GM23338 (cell line): ENCODE results near the gene FAM53B. TPM values are rescaled to one million over a fixed set of nuclear protein-coding genes. Genes with fewer than 3 reads are reported as not detected.

ENCODE experiments used
- ATAC-seq: fragments of 200-7000 bp; cut with Tn5 transposase; 3 replicates; pipeline ENCODE4 v1.9.1; 2020
- DNase-seq: peaks from one replicate; pipeline ENCODE4 v3.0.0-alpha.2; 2015; ENCODE audit warnings: low spot score
- H2AFZ ChIP-seq: fragments of 200-600 bp; sonication (generic); 2 replicates; pipeline ENCODE4 v1.8.0; 2016; ENCODE audit warnings: antibody characterized with exemption, mild to moderate bottlenecking, moderate library complexity
- H3F3A ChIP-seq: fragments of 200-600 bp; sonication (generic); replicated peaks from 2 replicates; pipeline ENCODE4 v1.8.0; 2017; ENCODE audit warnings: antibody characterized with exemption, mixed run types, low read depth
- H3K27ac ChIP-seq: fragments of 200-600 bp; sonication (generic); 2 replicates; pipeline ENCODE4 v1.6.1; 2016; ENCODE audit warnings: low read depth
- H3K27me3 ChIP-seq: fragments of 200-600 bp; sonication (generic); 2 replicates; pipeline ENCODE4 v1.8.0; 2016; ENCODE audit warnings: mild to moderate bottlenecking, mixed run types, moderate library complexity; ENCODE audit not compliant: insufficient read depth
- H3K36me3 ChIP-seq: fragments of 200-600 bp; sonication (generic); 2 replicates; pipeline ENCODE4 v1.8.0; 2016; ENCODE audit warnings: mild to moderate bottlenecking; ENCODE audit not compliant: insufficient read depth
- H3K4me1 ChIP-seq: fragments of 200-600 bp; sonication (generic); 2 replicates; pipeline ENCODE4 v1.8.0; 2016; ENCODE audit warnings: mild to moderate bottlenecking, moderate library complexity; ENCODE audit not compliant: insufficient read depth
- H3K4me2 ChIP-seq: fragments of 200-600 bp; sonication (generic); 2 replicates; pipeline ENCODE4 v1.7.1; 2017; ENCODE audit warnings: mixed run types
- H3K4me3 ChIP-seq: fragments of 200-600 bp; sonication (generic); 2 replicates; pipeline ENCODE4 v1.6.1; 2016; ENCODE audit warnings: mixed run types
- H3K79me2 ChIP-seq: fragments of 200-600 bp; sonication (generic); replicated peaks from 2 replicates; pipeline ENCODE4 v1.8.0; 2017; ENCODE audit warnings: mild to moderate bottlenecking; ENCODE audit not compliant: insufficient read depth
- H3K9me2 ChIP-seq: fragments of 200-600 bp; sonication (generic); 2 replicates; pipeline ENCODE4 v1.8.0; 2017; ENCODE audit not compliant: insufficient read depth
- H4K20me1 ChIP-seq: fragments of 200-600 bp; sonication (generic); replicated peaks from 2 replicates; pipeline ENCODE4 v1.8.0; 2017; ENCODE audit warnings: mild to moderate bottlenecking; ENCODE audit not compliant: insufficient read depth
- H3K27ac Mint-ChIP-seq: 2 replicates; pipeline ENCODE4 v1.8.0; 2020; ENCODE audit warnings: inconsistent platforms, mild to moderate bottlenecking, moderate library complexity, mixed read lengths
- H3K27me3 Mint-ChIP-seq: 3 replicates; pipeline ENCODE4 v1.8.0; 2022; ENCODE audit warnings: low read depth, mild to moderate bottlenecking, moderate library complexity, mixed read lengths, inconsistent platforms; ENCODE audit not compliant: insufficient read depth, poor library complexity
- H3K36me3 Mint-ChIP-seq: 3 replicates; pipeline ENCODE4 v1.8.0; 2021; ENCODE audit warnings: low read depth, mild to moderate bottlenecking, inconsistent platforms, moderate library complexity, mixed read lengths
- H3K4me1 Mint-ChIP-seq: 3 replicates; pipeline ENCODE4 v1.8.0; 2020; ENCODE audit warnings: mild to moderate bottlenecking, inconsistent platforms, mixed read lengths
- H3K4me3 Mint-ChIP-seq: 3 replicates; pipeline ENCODE4 v1.8.0; 2021; ENCODE audit warnings: moderate library complexity, mild to moderate bottlenecking, inconsistent platforms, mixed read lengths
- H3K9me3 Mint-ChIP-seq: 3 replicates; pipeline ENCODE4 v1.8.0; 2020; ENCODE audit warnings: moderate library complexity, mild to moderate bottlenecking, inconsistent platforms, mixed read lengths
- CREB1 ChIP-seq: fragments of 250-450 bp; sonication (Bioruptor Pico); IDR thresholded peaks from 2 replicates; pipeline ENCODE4 v1.5.0; 2020; ENCODE audit warnings: low read depth, mild to moderate bottlenecking, moderate library complexity
- EZH2 ChIP-seq: fragments of 200-600 bp; sonication (generic); IDR thresholded peaks from one replicate; pipeline ENCODE4 v1.8.0; 2017; ENCODE audit warnings: antibody characterized with exemption, mild to moderate bottlenecking, low read depth; ENCODE audit not compliant: unreplicated experiment
- EZH2phosphoT487 ChIP-seq: fragments of 200-600 bp; sonication (generic); IDR thresholded peaks from one replicate; pipeline ENCODE4 v1.8.1; 2018; ENCODE audit warnings: antibody characterized with exemption; ENCODE audit not compliant: unreplicated experiment
- JUNB ChIP-seq: IDR thresholded peaks from one replicate; pipeline ENCODE4 v1.6.1; 2016; ENCODE audit warnings: antibody characterized with exemption; ENCODE audit not compliant: unreplicated experiment
- NANOG ChIP-seq: IDR thresholded peaks from 2 replicates; pipeline ENCODE4 v1.6.1; 2016; ENCODE audit warnings: antibody characterized with exemption, borderline replicate concordance
- POLR2AphosphoS5 ChIP-seq: IDR thresholded peaks from 2 replicates; pipeline ENCODE4 v1.6.1; 2016; ENCODE audit warnings: antibody characterized with exemption, low read depth
- STAT1 ChIP-seq: IDR thresholded peaks from one replicate; pipeline ENCODE4 v1.6.1; 2016; ENCODE audit warnings: antibody characterized with exemption; ENCODE audit not compliant: unreplicated experiment
- ZNF114 ChIP-seq: fragments of 250-450 bp; sonication (Bioruptor Pico); IDR thresholded peaks from 2 replicates; pipeline ENCODE4 v1.5.0; 2020; ENCODE audit warnings: mild to moderate bottlenecking, moderate library complexity
- ZNF331 ChIP-seq: fragments of 250-450 bp; sonication (Bioruptor Pico); IDR thresholded peaks from 2 replicates; pipeline ENCODE4 v1.5.0; 2020; ENCODE audit warnings: low read depth, mild to moderate bottlenecking, moderate library complexity
- polyA plus RNA-seq: library from polyadenylated mRNA; unstranded; fragments of >200 nt; fragmentation: Nextera tagmentation; extraction: Ambion mirVana; gene quantifications from 2 replicates; pipeline ENCODE4 v1.2.1, GENCODE V29; 2016
- total RNA-seq: library from RNA; depleted of rRNA; stranded (reverse); fragments of >200 nt; shearing (Covaris generic); gene quantifications from 2 replicates; pipeline ENCODE4 v1.2.3, GENCODE V29; 2014
- TF ChIP-seq, protein P1 (sequence below): IDR thresholded peaks from one replicate; pipeline ENCODE4 v1.6.1; 2018; ENCODE audit warnings: antibody characterized with exemption; ENCODE audit not compliant: unreplicated experiment
- TF ChIP-seq, protein P2 (sequence below), 2 experiments: fragments of 200-600 bp in 1 of 2; sonication (generic) in 1 of 2; conservative IDR thresholded peaks; 2 replicates each; pipeline versions ENCODE4 v1.5.1 to v1.6.1; 2016 to 2017; ENCODE audit warnings: antibody characterized with exemption in 2 of 2, low read depth in 2 of 2, mild to moderate bottlenecking in 2 of 2, moderate library complexity in 1 of 2
- TF ChIP-seq, protein P3 (sequence below): fragments of 250-450 bp; sonication (Bioruptor Pico); IDR thresholded peaks from 2 replicates; pipeline ENCODE4 v1.5.0; 2020; ENCODE audit warnings: mild to moderate bottlenecking, moderate library complexity
- TF ChIP-seq, protein P4 (sequence below): IDR thresholded peaks from 2 replicates; pipeline ENCODE4 v1.6.1; 2016; ENCODE audit warnings: antibody characterized with exemption

The FAM53B gene
- total and polyA plus RNA-seq, 2 experiments from 2014 or later, result 3.0 to 20.3 TPM

DNA sequence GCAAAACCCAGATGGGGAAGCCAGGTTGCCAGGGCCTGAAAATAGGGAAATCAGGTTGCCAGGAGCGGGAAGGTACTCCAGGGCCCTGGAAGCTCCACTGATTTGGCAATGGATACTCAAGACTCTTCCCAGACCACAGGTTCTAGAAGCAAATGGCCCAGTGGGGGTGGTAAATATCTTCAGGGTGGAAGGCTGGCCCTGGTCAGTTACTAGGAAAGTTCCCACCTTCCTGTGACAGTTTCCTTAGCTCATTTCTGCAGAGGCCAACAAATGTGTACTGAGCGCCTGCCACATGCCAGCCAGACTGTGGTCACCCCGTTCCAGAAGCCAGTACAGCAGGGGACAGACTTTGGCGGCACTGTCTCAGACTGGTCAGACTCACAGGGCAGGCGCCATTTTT is 113.6 kb downstream of the FAM53B start:
- Histone ChIP-seq H4K20me1 (no peaks in the 10 kb centered on the region), H3K4me3 (no peak overlapping the region), H3K27me3 (no peaks in the 10 kb centered on the region), H3K79me2 (0 out of 2 replicates have a peak, but pooled peaks cover 3% of the 10 kb centered on the region), H3K4me2 (no peak overlapping the region), H3K9me2 (no peaks in the 10 kb centered on the region), H3F3A (no peaks in the 10 kb centered on the region), H2AFZ (no peak overlapping the region), H3K4me1 (peaks cover 12% of the 10 kb centered on the region), H3K36me3 (no peaks in the 10 kb centered on the region), H3K27ac (no peak overlapping the region)
- Mint-ChIP-seq H3K27ac (no peak overlapping the region), H3K27me3 (peaks cover 19% of the 10 kb centered on the region), H3K36me3 (0 out of 3 replicates have a peak, but pooled peaks cover 3% of the 10 kb centered on the region), H3K4me3 (no peak overlapping the region), H3K9me3 (no peaks in the 10 kb centered on the region; the same call in 2 of the 3 replicates), H3K4me1 (peaks cover 23% of the 10 kb centered on the region)
- TF ChIP-seq, protein P1, sequence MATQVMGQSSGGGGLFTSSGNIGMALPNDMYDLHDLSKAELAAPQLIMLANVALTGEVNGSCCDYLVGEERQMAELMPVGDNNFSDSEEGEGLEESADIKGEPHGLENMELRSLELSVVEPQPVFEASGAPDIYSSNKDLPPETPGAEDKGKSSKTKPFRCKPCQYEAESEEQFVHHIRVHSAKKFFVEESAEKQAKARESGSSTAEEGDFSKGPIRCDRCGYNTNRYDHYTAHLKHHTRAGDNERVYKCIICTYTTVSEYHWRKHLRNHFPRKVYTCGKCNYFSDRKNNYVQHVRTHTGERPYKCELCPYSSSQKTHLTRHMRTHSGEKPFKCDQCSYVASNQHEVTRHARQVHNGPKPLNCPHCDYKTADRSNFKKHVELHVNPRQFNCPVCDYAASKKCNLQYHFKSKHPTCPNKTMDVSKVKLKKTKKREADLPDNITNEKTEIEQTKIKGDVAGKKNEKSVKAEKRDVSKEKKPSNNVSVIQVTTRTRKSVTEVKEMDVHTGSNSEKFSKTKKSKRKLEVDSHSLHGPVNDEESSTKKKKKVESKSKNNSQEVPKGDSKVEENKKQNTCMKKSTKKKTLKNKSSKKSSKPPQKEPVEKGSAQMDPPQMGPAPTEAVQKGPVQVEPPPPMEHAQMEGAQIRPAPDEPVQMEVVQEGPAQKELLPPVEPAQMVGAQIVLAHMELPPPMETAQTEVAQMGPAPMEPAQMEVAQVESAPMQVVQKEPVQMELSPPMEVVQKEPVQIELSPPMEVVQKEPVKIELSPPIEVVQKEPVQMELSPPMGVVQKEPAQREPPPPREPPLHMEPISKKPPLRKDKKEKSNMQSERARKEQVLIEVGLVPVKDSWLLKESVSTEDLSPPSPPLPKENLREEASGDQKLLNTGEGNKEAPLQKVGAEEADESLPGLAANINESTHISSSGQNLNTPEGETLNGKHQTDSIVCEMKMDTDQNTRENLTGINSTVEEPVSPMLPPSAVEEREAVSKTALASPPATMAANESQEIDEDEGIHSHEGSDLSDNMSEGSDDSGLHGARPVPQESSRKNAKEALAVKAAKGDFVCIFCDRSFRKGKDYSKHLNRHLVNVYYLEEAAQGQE, result no peak
- TF ChIP-seq, protein P2, sequence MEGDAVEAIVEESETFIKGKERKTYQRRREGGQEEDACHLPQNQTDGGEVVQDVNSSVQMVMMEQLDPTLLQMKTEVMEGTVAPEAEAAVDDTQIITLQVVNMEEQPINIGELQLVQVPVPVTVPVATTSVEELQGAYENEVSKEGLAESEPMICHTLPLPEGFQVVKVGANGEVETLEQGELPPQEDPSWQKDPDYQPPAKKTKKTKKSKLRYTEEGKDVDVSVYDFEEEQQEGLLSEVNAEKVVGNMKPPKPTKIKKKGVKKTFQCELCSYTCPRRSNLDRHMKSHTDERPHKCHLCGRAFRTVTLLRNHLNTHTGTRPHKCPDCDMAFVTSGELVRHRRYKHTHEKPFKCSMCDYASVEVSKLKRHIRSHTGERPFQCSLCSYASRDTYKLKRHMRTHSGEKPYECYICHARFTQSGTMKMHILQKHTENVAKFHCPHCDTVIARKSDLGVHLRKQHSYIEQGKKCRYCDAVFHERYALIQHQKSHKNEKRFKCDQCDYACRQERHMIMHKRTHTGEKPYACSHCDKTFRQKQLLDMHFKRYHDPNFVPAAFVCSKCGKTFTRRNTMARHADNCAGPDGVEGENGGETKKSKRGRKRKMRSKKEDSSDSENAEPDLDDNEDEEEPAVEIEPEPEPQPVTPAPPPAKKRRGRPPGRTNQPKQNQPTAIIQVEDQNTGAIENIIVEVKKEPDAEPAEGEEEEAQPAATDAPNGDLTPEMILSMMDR (conservative IDR thresholded peaks at IDR 0.05; ENCODE audit: low read depth in 2 of 2), result no peak
- no peak for TF ChIP-seq ZNF331 (CRISPR knock-in tag)
- no peak for TF ChIP-seq JUNB
- TF ChIP-seq EZH2, result no peak
- TF ChIP-seq, protein P3, sequence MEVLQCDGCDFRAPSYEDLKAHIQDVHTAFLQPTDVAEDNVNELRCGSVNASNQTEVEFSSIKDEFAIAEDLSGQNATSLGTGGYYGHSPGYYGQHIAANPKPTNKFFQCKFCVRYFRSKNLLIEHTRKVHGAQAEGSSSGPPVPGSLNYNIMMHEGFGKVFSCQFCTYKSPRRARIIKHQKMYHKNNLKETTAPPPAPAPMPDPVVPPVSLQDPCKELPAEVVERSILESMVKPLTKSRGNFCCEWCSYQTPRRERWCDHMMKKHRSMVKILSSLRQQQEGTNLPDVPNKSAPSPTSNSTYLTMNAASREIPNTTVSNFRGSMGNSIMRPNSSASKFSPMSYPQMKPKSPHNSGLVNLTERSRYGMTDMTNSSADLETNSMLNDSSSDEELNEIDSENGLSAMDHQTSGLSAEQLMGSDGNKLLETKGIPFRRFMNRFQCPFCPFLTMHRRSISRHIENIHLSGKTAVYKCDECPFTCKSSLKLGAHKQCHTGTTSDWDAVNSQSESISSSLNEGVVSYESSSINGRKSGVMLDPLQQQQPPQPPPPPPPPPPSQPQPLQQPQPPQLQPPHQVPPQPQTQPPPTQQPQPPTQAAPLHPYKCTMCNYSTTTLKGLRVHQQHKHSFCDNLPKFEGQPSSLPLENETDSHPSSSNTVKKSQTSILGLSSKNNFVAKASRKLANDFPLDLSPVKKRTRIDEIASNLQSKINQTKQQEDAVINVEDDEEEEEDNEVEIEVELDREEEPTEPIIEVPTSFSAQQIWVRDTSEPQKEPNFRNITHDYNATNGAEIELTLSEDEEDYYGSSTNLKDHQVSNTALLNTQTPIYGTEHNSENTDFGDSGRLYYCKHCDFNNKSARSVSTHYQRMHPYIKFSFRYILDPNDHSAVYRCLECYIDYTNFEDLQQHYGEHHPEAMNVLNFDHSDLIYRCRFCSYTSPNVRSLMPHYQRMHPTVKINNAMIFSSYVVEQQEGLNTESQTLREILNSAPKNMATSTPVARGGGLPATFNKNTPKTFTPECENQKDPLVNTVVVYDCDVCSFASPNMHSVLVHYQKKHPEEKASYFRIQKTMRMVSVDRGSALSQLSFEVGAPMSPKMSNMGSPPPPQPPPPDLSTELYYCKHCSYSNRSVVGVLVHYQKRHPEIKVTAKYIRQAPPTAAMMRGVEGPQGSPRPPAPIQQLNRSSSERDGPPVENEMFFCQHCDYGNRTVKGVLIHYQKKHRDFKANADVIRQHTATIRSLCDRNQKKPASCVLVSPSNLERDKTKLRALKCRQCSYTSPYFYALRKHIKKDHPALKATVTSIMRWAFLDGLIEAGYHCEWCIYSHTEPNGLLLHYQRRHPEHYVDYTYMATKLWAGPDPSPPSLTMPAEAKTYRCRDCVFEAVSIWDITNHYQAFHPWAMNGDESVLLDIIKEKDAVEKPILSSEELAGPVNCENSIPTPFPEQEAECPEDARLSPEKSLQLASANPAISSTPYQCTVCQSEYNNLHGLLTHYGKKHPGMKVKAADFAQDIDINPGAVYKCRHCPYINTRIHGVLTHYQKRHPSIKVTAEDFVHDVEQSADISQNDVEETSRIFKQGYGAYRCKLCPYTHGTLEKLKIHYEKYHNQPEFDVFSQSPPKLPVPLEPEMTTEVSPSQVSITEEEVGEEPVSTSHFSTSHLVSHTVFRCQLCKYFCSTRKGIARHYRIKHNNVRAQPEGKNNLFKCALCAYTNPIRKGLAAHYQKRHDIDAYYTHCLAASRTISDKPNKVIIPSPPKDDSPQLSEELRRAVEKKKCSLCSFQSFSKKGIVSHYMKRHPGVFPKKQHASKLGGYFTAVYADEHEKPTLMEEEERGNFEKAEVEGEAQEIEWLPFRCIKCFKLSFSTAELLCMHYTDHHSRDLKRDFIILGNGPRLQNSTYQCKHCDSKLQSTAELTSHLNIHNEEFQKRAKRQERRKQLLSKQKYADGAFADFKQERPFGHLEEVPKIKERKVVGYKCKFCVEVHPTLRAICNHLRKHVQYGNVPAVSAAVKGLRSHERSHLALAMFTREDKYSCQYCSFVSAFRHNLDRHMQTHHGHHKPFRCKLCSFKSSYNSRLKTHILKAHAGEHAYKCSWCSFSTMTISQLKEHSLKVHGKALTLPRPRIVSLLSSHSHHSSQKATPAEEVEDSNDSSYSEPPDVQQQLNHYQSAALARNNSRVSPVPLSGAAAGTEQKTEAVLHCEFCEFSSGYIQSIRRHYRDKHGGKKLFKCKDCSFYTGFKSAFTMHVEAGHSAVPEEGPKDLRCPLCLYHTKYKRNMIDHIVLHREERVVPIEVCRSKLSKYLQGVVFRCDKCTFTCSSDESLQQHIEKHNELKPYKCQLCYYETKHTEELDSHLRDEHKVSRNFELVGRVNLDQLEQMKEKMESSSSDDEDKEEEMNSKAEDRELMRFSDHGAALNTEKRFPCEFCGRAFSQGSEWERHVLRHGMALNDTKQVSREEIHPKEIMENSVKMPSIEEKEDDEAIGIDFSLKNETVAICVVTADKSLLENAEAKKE (CRISPR knock-in tag), result no peak
- no peak for TF ChIP-seq CREB1 (CRISPR knock-in tag)
- TF ChIP-seq, protein P4, sequence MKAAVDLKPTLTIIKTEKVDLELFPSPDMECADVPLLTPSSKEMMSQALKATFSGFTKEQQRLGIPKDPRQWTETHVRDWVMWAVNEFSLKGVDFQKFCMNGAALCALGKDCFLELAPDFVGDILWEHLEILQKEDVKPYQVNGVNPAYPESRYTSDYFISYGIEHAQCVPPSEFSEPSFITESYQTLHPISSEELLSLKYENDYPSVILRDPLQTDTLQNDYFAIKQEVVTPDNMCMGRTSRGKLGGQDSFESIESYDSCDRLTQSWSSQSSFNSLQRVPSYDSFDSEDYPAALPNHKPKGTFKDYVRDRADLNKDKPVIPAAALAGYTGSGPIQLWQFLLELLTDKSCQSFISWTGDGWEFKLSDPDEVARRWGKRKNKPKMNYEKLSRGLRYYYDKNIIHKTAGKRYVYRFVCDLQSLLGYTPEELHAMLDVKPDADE, result no peak
- no peak for TF ChIP-seq EZH2phosphoT487
- no peak for TF ChIP-seq POLR2AphosphoS5
- TF ChIP-seq ZNF114, result no peak
- no peak for TF ChIP-seq NANOG
- TF ChIP-seq STAT1, result no peak
- no peak for ATAC-seq
- DNase-seq, result no peak
